Tongue (tissue), 2 donors: Measurements from ENCODE around the gene GTF3C4. TPM values are rescaled to one million over a fixed set of nuclear protein-coding genes. Genes with fewer than 3 reads are reported as not detected.

Experiments
- DNase-seq: peaks from one replicate; pipeline ENCODE4 v3.0.0-alpha.2; 2015
- total RNA-seq: library from RNA; depleted of rRNA; stranded (reverse); fragments of >200 nt; gene quantifications from one replicate; pipeline ENCODE4 v1.2.3, GENCODE V29; 2014

The GTF3C4 gene
- total RNA-seq, 1 donor from 2014 or later = 17.8 TPM

DNA sequence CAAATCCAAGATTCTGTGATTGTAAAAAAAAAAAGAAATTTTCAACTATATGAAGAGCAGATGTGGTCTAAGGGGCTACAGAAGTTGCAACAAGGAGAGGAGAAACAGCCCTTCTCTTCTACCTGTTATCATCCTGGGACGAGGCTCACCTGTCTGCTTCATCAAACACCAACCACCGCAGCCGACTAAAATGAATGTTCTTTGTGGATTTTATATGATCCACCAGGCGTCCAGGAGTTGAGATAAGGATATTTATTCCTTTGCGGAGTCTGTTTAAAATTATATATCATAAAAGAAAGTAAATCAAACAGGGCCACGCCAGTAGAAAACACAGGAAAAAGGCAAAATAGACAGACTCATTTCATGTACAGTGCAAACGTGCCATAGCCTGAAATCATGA lies 22.0 kb upstream of the GTF3C4 start:
- no peak for DNase-seq

- DNase-seq = no peak
Measured at GRCh38 chr9:132648685-132649084, 21.6 kb upstream of the GTF3C4 start.

DNA sequence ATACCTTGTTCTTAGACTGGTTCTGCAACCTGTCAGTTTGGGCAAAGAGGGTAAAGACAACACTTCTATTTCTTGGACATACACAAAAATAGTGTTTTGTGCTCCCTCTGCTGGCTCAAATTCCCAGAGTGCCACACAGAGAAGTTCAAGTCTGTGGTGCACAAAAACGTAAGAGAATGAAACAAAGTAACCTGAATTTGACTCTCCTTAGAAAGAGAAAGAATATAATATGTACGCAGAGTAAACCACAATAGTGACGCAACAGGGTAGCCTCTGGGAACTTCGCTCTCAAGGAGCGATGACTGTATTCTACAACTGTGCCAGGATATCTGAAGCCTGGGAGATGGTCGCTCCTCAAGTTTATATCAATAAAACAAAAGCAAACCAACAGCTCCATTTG lies 19.0 kb upstream of the GTF3C4 start:
- peak; percentile 28 for DNase-seq

DNA sequence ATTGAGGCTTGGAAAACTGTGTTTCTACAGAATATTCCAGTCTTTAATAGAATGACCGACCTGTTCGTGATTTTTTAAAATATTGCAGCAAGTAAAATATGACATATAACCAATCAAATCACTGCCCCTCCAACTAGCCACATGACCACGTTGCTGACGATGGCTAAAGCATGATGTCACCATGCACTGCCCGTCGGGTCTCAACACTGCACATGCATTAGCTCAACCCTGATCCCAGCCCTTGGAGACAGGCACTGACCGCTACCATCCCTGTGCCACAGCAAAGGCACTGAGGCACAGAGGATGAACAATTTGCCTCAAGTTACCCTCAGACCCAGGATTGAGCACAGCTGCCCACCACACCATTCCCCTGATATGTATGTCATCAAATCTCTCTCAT lies 14.0 kb upstream of the GTF3C4 start:
- no peak for DNase-seq

GRCh38 chr9:132662152-132662945 lies 7.9 kb upstream of the GTF3C4 start:
- DNase-seq = no peak

GRCh38 chr9:132663117-132663516 lies 7.1 kb upstream of the GTF3C4 start:
- no peak for DNase-seq

DNA sequence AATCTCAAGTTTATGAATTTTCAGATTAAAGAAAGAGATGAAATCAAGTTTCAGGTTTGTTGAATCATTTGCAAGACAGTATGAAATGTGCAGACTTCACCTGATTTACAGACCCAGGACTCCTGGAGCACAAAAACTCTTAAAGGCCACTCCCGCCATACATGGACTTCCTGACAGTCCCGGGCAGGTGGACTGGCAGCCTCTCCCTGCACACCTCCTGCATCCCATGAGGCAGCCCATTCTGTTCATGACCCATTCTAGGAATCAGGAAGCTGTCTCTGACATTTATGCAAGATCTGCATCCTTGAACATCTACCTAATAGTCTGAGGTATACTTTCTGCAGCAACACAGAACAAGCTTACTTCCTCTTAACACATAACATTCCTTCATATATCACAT lies 6.4 kb upstream of the GTF3C4 start:
- no peak for DNase-seq

- DNase-seq = no peak
Measured at GRCh38 chr9:132669319-132669697, 956 bp upstream of the GTF3C4 start.

DNA sequence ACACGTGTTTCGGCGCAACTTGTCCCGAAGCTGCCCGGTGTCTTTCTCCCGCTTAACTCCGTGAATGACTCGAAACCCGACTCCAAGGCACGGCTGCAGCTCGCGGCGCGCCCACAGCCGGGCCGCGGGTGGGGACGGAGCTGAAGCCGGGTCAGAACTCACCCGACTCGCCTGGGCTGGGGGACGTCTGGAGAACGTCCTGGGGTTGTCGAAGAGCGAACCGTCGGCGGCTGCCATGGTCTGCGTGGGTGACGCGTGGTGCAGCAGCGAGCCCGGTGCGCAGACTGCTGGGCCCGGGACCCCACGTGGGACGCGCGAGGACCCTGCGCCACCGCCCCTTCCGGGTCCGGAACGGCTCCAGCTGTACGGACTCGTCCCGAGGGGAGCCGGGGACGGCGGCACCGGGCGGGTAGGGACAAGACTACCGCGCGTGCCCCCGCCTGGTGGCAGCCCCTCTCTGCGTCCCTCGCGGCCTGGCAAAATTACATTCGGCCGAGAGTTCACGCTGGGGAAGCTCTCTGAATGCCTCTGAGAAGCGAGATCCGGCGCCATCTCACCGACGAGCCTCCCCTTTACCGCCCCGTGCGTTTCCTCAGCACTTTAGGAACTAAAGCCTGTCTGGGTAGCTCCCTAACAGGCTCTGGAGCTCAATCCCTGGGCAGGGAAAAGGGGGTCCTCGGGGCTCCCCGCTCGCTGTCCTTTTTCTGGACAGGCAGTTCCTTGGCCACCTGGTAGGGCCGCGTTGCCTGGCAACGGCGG lies 387 bp upstream of the GTF3C4 start, which contains the start of gene DDX31:
Gene DDX31 (minus strand): TSS at position 286 of the 759 bp plus-strand sequence. CDS start 49 bp downstream, at position 237.
- peak; percentile 92 for DNase-seq

- no peak for DNase-seq
Measured at GRCh38 chr9:132671620-132672412, 1.6 kb downstream of the GTF3C4 start.

DNA sequence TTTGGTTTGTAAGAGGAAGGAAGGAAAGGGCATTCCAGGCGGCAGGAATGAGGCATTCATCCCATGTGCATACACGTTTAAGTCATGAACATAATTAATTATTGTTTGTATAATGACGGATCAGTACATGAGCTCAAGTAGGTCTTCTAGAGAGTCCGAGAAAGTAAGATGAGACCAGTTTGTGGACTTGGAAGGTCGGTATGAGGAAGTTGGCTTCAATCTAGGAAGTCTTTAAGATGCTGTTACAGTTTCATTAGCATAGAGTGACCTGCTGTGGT lies 2.1 kb downstream of the GTF3C4 start:
- DNase-seq = no peak

- DNase-seq = peak; percentile 46
Measured at GRCh38 chr9:132673355-132673754, 3.1 kb downstream of the GTF3C4 start.

GRCh38 chr9:132674485-132674884 lies 4.2 kb downstream of the GTF3C4 start:
- no peak for DNase-seq

- DNase-seq = no peak
Measured at GRCh38 chr9:132677976-132678375, 7.7 kb downstream of the GTF3C4 start.

DNA sequence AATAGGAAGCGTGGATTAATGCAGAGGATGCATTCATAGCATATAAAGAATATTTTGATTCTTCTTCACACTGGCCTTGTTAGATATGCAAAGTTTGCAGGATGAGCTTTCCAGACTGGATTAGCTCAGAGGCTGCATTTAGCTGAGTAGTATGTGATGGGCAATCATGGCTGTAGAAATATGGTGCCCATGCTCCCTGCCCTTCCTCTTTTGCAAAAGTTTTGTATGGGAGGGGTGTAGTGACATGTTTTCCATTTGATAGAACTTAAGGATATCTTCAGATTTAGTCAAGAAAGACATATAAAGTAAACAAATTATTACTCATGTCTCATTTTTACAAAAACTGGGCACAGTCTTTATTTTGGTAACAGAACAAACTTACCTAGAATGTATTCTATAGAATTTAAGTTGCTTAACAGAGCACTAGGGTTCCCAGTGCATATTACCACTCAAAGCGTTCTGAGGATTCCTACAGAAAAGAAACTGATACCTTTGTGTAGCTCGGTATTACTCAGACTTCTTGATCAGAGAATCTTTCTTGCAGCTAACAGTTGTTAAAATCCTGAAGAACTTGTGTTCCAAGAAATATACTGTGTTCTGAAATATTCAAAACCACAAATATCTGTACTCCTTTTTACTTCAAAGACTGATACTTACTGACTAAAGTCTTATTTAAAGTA lies 9.8 kb downstream of the GTF3C4 start:
- DNase-seq = no peak

GRCh38 chr9:132681561-132681960 lies 11.3 kb downstream of the GTF3C4 start:
- no peak for DNase-seq

- DNase-seq = no peak
Measured at GRCh38 chr9:132683873-132684272, 13.6 kb downstream of the GTF3C4 start.

DNA sequence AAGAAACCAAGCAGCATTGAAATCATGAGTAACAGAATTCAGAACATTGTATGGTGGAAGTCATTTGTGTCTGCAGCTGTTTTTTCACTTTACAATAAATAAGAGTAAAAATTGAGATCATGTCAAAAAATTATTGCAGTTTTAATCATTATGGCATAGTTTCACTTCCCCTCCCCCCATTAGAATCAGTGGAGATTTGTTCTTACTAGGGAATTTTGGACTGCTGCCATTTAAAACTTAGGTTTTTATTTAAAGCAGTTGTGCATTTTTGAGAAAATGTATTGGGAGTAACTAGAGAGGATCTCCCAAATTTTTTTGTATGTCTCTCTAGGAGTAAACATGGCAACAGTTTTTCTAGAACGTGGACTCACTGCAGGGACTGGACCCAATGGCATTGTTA lies 20.4 kb downstream of the GTF3C4 start:
- peak; percentile 27 for DNase-seq

GRCh38 chr9:132694144-132694543 lies 23.9 kb downstream of the GTF3C4 start:
- no peak for DNase-seq

DNA sequence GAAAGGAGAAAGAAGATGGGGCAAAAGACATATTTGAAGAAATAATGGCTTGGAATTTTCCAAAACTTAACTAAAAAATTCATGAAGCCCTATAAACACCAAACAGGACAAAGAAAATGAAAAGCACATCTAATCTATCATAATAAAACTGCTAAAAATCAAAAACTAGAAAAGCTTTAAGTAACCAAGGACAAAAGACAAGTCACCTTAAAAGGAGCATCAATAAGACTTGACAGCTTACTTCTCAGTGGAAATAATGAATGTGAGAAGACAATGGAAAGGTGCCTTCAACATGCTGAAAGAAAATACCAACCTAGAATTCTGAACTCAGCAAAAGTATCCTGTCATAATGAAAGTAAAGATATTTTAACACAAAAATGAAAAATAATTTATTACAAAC lies 27.0 kb downstream of the GTF3C4 start:
- no peak for DNase-seq

- peak; percentile 5 for DNase-seq
Measured at GRCh38 chr9:132698989-132699388, 28.7 kb downstream of the GTF3C4 start.

DNA sequence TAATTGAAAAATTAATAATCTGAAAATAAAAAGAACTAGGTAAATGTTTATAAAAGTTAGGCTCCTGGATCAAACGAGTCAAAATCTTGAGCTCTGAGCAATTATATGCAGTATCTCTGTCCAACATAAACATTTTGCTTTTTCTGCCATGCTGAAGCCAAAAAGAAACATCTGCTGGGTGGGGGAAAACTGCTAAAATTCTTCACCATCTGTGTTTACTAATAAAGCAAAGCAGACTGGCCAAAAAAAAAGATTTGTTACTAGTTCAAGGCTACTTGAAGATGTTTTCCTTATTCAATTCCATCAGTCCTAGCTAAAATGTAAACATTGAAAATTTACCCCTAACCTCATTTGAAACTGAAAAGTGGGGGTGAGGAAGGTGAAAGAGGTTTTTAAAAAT lies 29.7 kb downstream of the GTF3C4 start:
- DNase-seq = peak; percentile 52
